ENCODE results near the gene MAGI2.

DNA sequence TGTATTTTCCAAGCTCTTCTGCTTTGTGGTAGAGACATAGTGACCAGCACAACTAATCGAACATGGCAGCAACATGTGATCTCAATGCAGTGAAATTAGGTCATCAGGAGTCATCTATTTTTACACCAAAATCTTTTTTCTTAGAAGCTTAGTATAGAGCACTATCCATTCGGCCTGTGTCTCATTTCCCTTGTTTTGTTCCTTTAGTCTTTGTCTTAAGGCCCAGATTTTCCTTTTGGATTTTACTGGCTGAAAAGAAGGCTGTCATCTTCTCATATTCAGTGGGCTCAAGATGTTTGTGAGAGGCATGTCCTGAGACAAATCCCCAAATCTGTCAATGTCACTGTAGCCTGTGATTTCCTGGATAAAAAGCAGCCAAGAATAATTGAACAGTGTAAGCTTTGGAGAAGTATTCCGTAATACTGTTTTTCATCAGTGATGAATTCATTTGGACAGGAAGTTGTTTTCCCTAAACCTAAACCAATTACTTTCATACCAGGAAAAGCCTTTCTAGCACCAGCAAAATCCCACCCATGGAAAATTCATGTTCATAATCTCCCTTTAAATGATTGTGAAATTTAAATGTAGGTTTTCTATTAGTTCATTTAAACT lies 55.2 kb downstream of the MAGI2 start:
- TF ChIP-seq CTCF (conservative IDR thresholded peaks at IDR 0.05; ENCODE audit: low read depth in 2 of 2) (no peak), CREB1 (CRISPR knock-in tag; IDR thresholded peaks at IDR 0.05; ENCODE audit: low read depth) (no peak), REST (IDR thresholded peaks at IDR 0.05; ENCODE audit: unreplicated experiment) (no peak), EZH2 (IDR thresholded peaks at IDR 0.05; ENCODE audit: low read depth, unreplicated experiment) (no peak), POLR2AphosphoS5 (IDR thresholded peaks at IDR 0.05; ENCODE audit: low read depth) (no peak), ZNF114 (CRISPR knock-in tag; IDR thresholded peaks at IDR 0.05) (no peak), EZH2phosphoT487 (IDR thresholded peaks at IDR 0.05; ENCODE audit: unreplicated experiment) (no peak), JUNB (IDR thresholded peaks at IDR 0.05; ENCODE audit: unreplicated experiment) (no peak), ZNF331 (CRISPR knock-in tag; IDR thresholded peaks at IDR 0.05; ENCODE audit: low read depth) (no peak), STAT1 (IDR thresholded peaks at IDR 0.05; ENCODE audit: unreplicated experiment) (no peak), NANOG (IDR thresholded peaks at IDR 0.05; ENCODE audit: borderline replicate concordance) (no peak)
- TF ChIP-seq, protein P1, sequence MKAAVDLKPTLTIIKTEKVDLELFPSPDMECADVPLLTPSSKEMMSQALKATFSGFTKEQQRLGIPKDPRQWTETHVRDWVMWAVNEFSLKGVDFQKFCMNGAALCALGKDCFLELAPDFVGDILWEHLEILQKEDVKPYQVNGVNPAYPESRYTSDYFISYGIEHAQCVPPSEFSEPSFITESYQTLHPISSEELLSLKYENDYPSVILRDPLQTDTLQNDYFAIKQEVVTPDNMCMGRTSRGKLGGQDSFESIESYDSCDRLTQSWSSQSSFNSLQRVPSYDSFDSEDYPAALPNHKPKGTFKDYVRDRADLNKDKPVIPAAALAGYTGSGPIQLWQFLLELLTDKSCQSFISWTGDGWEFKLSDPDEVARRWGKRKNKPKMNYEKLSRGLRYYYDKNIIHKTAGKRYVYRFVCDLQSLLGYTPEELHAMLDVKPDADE (IDR thresholded peaks at IDR 0.05): no peak
- TF ChIP-seq, protein P2, sequence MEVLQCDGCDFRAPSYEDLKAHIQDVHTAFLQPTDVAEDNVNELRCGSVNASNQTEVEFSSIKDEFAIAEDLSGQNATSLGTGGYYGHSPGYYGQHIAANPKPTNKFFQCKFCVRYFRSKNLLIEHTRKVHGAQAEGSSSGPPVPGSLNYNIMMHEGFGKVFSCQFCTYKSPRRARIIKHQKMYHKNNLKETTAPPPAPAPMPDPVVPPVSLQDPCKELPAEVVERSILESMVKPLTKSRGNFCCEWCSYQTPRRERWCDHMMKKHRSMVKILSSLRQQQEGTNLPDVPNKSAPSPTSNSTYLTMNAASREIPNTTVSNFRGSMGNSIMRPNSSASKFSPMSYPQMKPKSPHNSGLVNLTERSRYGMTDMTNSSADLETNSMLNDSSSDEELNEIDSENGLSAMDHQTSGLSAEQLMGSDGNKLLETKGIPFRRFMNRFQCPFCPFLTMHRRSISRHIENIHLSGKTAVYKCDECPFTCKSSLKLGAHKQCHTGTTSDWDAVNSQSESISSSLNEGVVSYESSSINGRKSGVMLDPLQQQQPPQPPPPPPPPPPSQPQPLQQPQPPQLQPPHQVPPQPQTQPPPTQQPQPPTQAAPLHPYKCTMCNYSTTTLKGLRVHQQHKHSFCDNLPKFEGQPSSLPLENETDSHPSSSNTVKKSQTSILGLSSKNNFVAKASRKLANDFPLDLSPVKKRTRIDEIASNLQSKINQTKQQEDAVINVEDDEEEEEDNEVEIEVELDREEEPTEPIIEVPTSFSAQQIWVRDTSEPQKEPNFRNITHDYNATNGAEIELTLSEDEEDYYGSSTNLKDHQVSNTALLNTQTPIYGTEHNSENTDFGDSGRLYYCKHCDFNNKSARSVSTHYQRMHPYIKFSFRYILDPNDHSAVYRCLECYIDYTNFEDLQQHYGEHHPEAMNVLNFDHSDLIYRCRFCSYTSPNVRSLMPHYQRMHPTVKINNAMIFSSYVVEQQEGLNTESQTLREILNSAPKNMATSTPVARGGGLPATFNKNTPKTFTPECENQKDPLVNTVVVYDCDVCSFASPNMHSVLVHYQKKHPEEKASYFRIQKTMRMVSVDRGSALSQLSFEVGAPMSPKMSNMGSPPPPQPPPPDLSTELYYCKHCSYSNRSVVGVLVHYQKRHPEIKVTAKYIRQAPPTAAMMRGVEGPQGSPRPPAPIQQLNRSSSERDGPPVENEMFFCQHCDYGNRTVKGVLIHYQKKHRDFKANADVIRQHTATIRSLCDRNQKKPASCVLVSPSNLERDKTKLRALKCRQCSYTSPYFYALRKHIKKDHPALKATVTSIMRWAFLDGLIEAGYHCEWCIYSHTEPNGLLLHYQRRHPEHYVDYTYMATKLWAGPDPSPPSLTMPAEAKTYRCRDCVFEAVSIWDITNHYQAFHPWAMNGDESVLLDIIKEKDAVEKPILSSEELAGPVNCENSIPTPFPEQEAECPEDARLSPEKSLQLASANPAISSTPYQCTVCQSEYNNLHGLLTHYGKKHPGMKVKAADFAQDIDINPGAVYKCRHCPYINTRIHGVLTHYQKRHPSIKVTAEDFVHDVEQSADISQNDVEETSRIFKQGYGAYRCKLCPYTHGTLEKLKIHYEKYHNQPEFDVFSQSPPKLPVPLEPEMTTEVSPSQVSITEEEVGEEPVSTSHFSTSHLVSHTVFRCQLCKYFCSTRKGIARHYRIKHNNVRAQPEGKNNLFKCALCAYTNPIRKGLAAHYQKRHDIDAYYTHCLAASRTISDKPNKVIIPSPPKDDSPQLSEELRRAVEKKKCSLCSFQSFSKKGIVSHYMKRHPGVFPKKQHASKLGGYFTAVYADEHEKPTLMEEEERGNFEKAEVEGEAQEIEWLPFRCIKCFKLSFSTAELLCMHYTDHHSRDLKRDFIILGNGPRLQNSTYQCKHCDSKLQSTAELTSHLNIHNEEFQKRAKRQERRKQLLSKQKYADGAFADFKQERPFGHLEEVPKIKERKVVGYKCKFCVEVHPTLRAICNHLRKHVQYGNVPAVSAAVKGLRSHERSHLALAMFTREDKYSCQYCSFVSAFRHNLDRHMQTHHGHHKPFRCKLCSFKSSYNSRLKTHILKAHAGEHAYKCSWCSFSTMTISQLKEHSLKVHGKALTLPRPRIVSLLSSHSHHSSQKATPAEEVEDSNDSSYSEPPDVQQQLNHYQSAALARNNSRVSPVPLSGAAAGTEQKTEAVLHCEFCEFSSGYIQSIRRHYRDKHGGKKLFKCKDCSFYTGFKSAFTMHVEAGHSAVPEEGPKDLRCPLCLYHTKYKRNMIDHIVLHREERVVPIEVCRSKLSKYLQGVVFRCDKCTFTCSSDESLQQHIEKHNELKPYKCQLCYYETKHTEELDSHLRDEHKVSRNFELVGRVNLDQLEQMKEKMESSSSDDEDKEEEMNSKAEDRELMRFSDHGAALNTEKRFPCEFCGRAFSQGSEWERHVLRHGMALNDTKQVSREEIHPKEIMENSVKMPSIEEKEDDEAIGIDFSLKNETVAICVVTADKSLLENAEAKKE (CRISPR knock-in tag; IDR thresholded peaks at IDR 0.05): no peak
